Spleen (tissue), 7 donors: Measurements from ENCODE around the gene ZNF598.

ENCODE experiments used
- POLR2A ChIP-seq, 3 donors: fragments of 450-650 bp; IDR thresholded peaks; one replicate each; pipeline ENCODE4 v1.5.1; 2017; ENCODE audit warnings: antibody characterized with exemption in 3 of 3, mild to moderate bottlenecking in 1 of 3
- TF ChIP-seq, protein P1 (sequence below), 11 experiments: fragments of 200-600 bp in 7 of 11; fragments of 450-650 bp in 4 of 11; sonication (generic) in 4 of 11; IDR thresholded peaks in 8 of 11; conservative IDR thresholded peaks in 3 of 11; 1 replicate in 7 of 11; 2 replicates in 4 of 11; pipeline versions ENCODE4 v1.4.0 to v1.8.0; 2016 to 2021; ENCODE audit warnings: antibody characterized with exemption in 11 of 11, inconsistent platforms in 4 of 11, mild to moderate bottlenecking in 1 of 11
- donor health status: DM: no; HTN: no; CAD: no; lungs with moderate emphysema.
- donor health status: DM: no; HTN: no; CAD: no.
- donor health status: DM: no; HTN: no; CAD: no.

DNA sequence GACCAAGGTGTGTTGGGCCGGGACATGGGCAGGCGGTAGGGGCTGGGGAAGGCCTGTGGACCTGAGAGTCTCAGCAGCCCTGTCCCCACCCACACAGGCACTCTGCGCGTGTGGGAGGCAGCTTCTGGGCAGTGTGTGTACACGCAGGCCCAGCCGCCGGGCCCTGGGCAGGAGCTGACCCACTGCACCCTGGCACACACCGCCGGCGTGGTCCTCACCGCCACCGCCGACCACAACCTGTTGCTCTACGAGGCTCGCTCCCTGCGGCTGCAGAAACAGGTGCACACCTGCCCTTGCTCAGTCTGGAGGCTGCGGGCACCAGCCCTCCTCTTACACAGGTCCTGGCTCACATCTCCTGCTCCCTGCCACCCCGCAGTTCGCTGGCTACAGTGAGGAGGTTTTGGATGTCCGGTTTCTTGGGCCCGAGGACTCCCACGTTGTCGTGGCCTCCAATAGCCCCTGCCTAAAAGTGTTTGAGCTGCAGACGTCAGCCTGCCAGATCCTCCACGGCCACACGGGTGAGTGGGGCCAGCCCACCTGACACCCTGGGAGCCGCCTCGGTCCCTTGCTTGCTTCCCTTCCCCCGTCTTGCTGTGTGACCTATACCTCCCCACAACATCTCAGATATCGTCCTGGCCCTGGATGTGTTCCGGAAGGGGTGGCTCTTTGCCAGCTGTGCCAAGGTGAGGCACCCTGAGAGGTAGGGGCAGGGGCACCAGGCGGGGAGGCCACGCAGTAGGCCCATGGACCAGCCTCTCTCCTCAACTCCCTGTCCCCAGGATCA lies 34.0 kb downstream of the ZNF598 start:
- TF ChIP-seq POLR2A (IDR thresholded peaks at IDR 0.05): no peak
- TF ChIP-seq, protein P1, sequence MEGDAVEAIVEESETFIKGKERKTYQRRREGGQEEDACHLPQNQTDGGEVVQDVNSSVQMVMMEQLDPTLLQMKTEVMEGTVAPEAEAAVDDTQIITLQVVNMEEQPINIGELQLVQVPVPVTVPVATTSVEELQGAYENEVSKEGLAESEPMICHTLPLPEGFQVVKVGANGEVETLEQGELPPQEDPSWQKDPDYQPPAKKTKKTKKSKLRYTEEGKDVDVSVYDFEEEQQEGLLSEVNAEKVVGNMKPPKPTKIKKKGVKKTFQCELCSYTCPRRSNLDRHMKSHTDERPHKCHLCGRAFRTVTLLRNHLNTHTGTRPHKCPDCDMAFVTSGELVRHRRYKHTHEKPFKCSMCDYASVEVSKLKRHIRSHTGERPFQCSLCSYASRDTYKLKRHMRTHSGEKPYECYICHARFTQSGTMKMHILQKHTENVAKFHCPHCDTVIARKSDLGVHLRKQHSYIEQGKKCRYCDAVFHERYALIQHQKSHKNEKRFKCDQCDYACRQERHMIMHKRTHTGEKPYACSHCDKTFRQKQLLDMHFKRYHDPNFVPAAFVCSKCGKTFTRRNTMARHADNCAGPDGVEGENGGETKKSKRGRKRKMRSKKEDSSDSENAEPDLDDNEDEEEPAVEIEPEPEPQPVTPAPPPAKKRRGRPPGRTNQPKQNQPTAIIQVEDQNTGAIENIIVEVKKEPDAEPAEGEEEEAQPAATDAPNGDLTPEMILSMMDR (IDR thresholded peaks at IDR 0.05 in 8 of 11, conservative IDR thresholded peaks at IDR 0.05 in 3 of 11): no peak
